GM18907 (cell line): ENCODE measurements around the gene RALGAPA2.

Experiments used
- ATAC-seq: cut with Tn5 transposase; IDR thresholded peaks from one replicate; pipeline ENCODE4 v1.9.1; 2021; ENCODE audit warnings: mild to moderate bottlenecking, moderate library complexity; ENCODE audit not compliant: unreplicated experiment

The RALGAPA2 gene

GRCh38 chr20:20414640-20415220 is 297.7 kb downstream of the RALGAPA2 start:
- ATAC-seq: no peak

GRCh38 chr20:20413810-20414281 is 298.6 kb downstream of the RALGAPA2 start:
- no peak for ATAC-seq

GRCh38 chr20:20412750-20413149 is 299.7 kb downstream of the RALGAPA2 start:
- no peak for ATAC-seq

- ATAC-seq: no peak
Measured at GRCh38 chr20:20411836-20412235, 300.6 kb downstream of the RALGAPA2 start.

GRCh38 chr20:20411402-20411801 is 301.0 kb downstream of the RALGAPA2 start:
- ATAC-seq: no peak

GRCh38 chr20:20410678-20411077 is 301.8 kb downstream of the RALGAPA2 start:
- ATAC-seq: no peak

GRCh38 chr20:20409331-20409730 is 303.1 kb downstream of the RALGAPA2 start:
- no peak for ATAC-seq

- ATAC-seq: no peak
Measured at GRCh38 chr20:20407891-20408805, 304.3 kb downstream of the RALGAPA2 start.

- ATAC-seq: no peak
Measured at GRCh38 chr20:20406306-20406705, 306.1 kb downstream of the RALGAPA2 start.

- no peak for ATAC-seq
Measured at GRCh38 chr20:20405623-20406022, 306.8 kb downstream of the RALGAPA2 start.

- ATAC-seq: no peak
Measured at GRCh38 chr20:20404633-20405032, 307.8 kb downstream of the RALGAPA2 start.

GRCh38 chr20:20401991-20402390 is 310.5 kb downstream of the RALGAPA2 start:
- ATAC-seq: no peak

- no peak for ATAC-seq
Measured at GRCh38 chr20:20399531-20400500, 312.6 kb downstream of the RALGAPA2 start.

GRCh38 chr20:20398123-20398522 is 314.3 kb downstream of the RALGAPA2 start:
- no peak for ATAC-seq

GRCh38 chr20:20396794-20397193 is 315.6 kb downstream of the RALGAPA2 start:
- ATAC-seq: no peak

GRCh38 chr20:20395903-20396568 is 316.4 kb downstream of the RALGAPA2 start:
- no peak for ATAC-seq

- no peak for ATAC-seq
Measured at GRCh38 chr20:20395087-20395486, 317.4 kb downstream of the RALGAPA2 start.

- no peak for ATAC-seq
Measured at GRCh38 chr20:20393207-20394120, 319.0 kb downstream of the RALGAPA2 start.

GRCh38 chr20:20391766-20392165 is 320.7 kb downstream of the RALGAPA2 start:
- ATAC-seq: no peak
